GM12892 (cell line): ENCODE data around the gene IL10.

Experiments
- POLR2A ChIP-seq: IDR thresholded peaks from 2 replicates; pipeline ENCODE4 v1.6.1; 2011; ENCODE audit warnings: low read depth, low read length, control low read depth
- POLR2AphosphoS5 ChIP-seq: IDR thresholded peaks from 2 replicates; pipeline ENCODE4 v1.6.1; 2011; ENCODE audit warnings: low read depth, low read length, control low read depth

DNA sequence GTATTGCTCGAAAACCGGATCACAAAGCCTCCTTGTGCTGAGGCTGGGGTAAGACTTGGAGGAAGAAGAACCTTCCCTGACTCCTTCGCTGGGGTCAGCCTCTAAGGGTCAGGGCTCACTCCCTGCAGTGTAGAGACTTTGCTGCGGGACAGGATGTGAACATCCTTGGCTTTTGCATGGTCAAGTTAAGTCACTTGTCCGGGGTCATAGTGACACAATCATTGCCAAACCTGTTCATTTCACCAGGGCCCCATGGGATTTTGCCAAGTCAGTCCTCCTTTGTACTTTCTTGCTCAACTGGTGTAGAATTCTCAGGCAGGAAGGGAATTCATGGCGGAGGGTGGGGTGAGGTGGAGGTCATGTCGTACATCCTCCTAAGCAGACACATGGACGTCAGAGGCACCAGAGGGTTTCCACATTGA lies 24.7 kb upstream of the IL10 start:
- TF ChIP-seq POLR2AphosphoS5 (no peak), POLR2A (no peak)
